ENCODE measurements around the gene ATG13. TPM values are rescaled to one million over a fixed set of nuclear protein-coding genes. Genes with fewer than 3 reads are reported as not detected.

ATG13 gene
- total RNA-seq, 6 donors from 2014 or later: 54.9 to 122 (median 64.9) TPM

DNA sequence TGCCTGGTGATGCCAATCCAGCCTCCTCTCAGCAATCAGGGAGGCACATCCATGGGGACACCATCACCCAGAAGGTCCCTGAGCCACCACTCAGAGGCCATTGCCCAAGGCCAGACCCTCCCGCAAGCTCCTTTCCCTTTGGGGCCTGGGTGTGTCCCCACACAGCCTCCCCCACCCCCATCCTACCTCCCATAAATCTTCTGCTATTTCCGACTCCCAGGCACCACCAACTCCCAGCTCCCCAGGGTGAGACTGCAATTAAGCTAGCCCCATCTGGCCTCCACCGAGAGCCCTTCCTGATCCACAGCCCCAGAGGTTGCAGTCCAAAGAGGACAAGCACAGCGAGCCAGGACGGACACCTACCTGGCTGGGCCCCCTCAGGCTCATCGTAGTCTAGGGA lies 76.7 kb downstream of the ATG13 start:
- no peaks in the 10 kb centered on the region for H3K27me3 ChIP-seq
- no peak for TF ChIP-seq POLR2A (IDR thresholded peaks at IDR 0.05)
- TF ChIP-seq POLR2AphosphoS5 (IDR thresholded peaks at IDR 0.05): no peak
- TF ChIP-seq CTCF (IDR thresholded peaks at IDR 0.05): no peak
- no peak for TF ChIP-seq EP300 (IDR thresholded peaks at IDR 0.05)
- no peak overlapping the region for H3K4me3 ChIP-seq
- H3K36me3 ChIP-seq: peaks cover 15 to 57% (median 49%) of the 10 kb centered on the region in 4 donors
- peaks cover 13 to 29% (median 27%) of the 10 kb centered on the region in 4 donors for H3K4me1 ChIP-seq
- 87 to 93% methylated on average over 3 to 6 of the region's 6 CpGs for WGBS, 2 donors
- no peaks in the 10 kb centered on the region for H3K9me3 ChIP-seq
- no peak for DNase-seq
- peak overlapping the region in 3 of 4 donors; percentile 14 to 53 (median 23) for H3K27ac ChIP-seq
- no peak for ATAC-seq (ENCODE audit: low FRiP score in 2 of 2)

DNA sequence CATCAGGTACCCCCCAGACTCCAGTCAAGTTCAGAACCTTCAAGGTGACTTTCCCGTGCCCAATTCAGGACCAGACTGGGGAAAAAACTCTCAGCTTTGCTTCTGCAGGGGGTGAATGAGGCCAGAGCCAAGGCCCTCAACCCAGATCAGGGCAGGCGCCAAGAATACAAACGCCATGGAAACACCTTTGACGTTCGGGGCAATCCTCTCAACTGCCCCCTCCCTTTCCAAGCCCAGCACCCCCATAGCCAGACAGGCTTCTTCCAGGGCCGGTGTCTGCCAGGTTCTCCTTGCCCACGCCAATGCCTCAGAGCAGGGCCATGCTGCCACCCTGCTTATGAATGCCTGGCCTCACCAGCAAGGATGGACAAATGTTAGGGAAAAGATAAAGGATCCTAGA lies 77.3 kb downstream of the ATG13 start:
- WGBS, 2 donors: 91 to 93% methylated on average over 7 of the region's 7 CpGs
- H3K27ac ChIP-seq: peak overlapping the region in 2 of 4 donors; percentile 23 to 53

DNA sequence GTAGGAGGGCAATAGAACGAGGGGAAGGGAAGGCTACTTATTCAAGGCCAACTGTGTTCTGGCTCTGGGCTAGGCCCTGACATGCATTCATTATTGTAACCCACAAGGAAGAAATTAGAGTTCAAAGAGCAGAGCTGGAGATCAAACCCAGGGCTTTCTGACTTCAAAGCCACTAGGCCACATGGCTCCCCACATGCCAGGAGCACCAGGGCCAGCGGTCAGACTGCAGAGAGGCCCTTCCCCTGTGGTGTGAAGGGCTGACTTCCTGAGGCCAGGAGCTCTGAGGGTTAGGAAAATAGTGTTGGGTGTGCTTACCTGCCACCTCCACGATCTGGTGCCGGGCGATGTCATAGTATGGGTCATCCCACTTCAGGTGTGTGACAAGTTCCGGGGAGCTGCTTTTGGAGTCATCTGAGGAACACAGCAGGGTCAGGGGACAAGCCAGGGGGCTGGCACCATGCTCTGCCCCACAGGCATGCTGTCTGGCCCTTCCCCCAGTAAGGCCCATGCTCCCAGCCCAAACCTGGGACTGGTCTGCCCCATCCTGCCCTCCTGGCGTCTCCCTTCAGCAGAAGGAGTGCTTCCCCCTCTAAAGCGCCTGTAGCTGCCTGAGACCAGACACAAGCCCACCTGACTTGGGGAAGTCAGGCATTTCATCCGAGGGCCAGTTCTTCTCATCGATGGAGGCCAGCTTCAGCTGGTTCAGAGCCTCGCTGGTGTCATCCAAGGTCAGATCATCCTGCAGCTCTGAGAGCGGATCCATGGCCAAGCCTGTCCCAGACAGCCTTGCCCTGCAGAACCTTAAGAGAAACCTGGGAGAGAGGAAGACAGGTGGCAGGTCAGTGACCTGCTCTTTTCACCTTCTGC lies 78.2 kb downstream of the ATG13 start:
- Histone ChIP-seq H3K36me3 (peaks cover 15 to 57% (median 46%) of the 10 kb centered on the region in 4 donors), H3K4me3 (no peak overlapping the region), H3K9me3 (no peaks in the 10 kb centered on the region), H3K27ac (no peak overlapping the region), H3K27me3 (no peaks in the 10 kb centered on the region), H3K4me1 (peaks cover 22 to 37% (median 34%) of the 10 kb centered on the region in 4 donors)
- DNase-seq (no peak), ATAC-seq (ENCODE audit: low FRiP score in 2 of 2) (no peak)
- WGBS, 2 donors: 94 to 97% methylated on average over 7 to 12 of the region's 12 CpGs
- TF ChIP-seq POLR2AphosphoS5 (IDR thresholded peaks at IDR 0.05) (no peak), POLR2A (IDR thresholded peaks at IDR 0.05) (no peak), CTCF (IDR thresholded peaks at IDR 0.05) (no peak), EP300 (IDR thresholded peaks at IDR 0.05) (no peak)

More for the DNA sequence above, 77.3 kb downstream of the ATG13 start:
- Histone ChIP-seq H3K36me3 (peaks cover 15 to 57% (median 47%) of the 10 kb centered on the region in 4 donors), H3K9me3 (no peaks in the 10 kb centered on the region), H3K4me3 (no peak overlapping the region), H3K27me3 (no peaks in the 10 kb centered on the region), H3K4me1 (peaks cover 19 to 34% (median 32%) of the 10 kb centered on the region in 4 donors)
- ATAC-seq (ENCODE audit: low FRiP score in 2 of 2) (no peak), DNase-seq (no peak)
- TF ChIP-seq POLR2A (IDR thresholded peaks at IDR 0.05) (no peak), POLR2AphosphoS5 (IDR thresholded peaks at IDR 0.05) (no peak), CTCF (IDR thresholded peaks at IDR 0.05) (no peak)

DNA sequence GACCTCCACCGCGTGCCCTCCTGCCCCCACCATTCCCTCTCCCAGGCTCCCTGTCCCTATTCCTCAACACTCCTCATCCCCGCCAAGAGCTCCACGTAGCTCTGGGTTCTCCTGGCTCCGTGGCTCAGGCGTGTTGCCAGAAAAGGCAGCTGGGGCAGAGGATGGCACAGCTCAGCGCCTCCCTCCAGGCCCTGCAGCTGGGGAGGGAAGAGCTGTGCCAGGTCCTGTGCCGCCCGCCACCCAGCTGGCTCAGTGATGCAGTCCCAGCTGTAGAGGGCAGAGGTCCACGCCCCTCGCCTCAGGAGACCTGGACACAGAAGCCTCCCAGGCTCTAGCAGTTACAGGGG lies 78.8 kb downstream of the ATG13 start:
- no peaks in the 10 kb centered on the region for H3K27me3 ChIP-seq
- DNase-seq: no peak
- TF ChIP-seq EP300 (IDR thresholded peaks at IDR 0.05) (no peak), POLR2A (IDR thresholded peaks at IDR 0.05) (no peak), POLR2AphosphoS5 (IDR thresholded peaks at IDR 0.05) (no peak), CTCF (IDR thresholded peaks at IDR 0.05) (no peak)
- peaks cover 22 to 37% (median 34%) of the 10 kb centered on the region in 4 donors for H3K4me1 ChIP-seq
- WGBS, 2 donors: 87 to 92% methylated on average over 9 to 11 of the region's 11 CpGs
- ATAC-seq (ENCODE audit: low FRiP score in 2 of 2): no peak
- H3K9me3 ChIP-seq: no peaks in the 10 kb centered on the region
- peaks cover 15 to 52% (median 44%) of the 10 kb centered on the region in 4 donors for H3K36me3 ChIP-seq
- H3K27ac ChIP-seq: no peak overlapping the region
- no peak overlapping the region for H3K4me3 ChIP-seq
